IMR-90 (cell line): ENCODE results near the gene ZNF99.

Experiments used
- POLR2A ChIP-seq: IDR thresholded peaks from 2 replicates; pipeline ENCODE4 v1.6.1; 2012; ENCODE audit warnings: mild to moderate bottlenecking, low read depth, low read length
- RAD21 ChIP-seq: IDR thresholded peaks from 2 replicates; pipeline ENCODE4 v1.6.1; 2012; ENCODE audit warnings: low read length, improper control_type of control experiment
- TF ChIP-seq, protein P1 (sequence below): conservative IDR thresholded peaks from 2 replicates; pipeline ENCODE4 v1.5.1; 2012; ENCODE audit warnings: mild to moderate bottlenecking, low read depth, low read length, improper control_type of control experiment

DNA sequence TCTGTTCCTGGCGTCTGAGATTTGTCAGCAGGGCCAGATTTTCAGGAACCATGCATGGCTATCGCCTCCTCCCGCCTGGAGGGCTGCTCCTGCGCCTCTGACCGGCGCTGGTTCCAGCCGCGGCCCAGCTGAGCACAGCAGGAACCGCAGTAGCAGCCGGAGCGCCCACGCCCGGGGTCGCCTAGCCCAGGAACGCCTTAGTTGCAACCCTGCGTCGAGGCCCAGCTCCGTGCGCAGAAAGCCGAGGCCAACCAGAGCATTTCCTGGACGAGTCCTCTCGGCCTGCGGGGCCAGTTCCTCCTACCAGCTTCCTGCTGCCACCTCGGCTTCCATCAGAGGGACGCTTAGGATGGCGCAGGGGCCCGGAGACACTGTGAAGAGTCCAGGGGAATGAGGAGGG, 75.0 kb downstream of the ZNF99 start:
- TF ChIP-seq, protein P1, sequence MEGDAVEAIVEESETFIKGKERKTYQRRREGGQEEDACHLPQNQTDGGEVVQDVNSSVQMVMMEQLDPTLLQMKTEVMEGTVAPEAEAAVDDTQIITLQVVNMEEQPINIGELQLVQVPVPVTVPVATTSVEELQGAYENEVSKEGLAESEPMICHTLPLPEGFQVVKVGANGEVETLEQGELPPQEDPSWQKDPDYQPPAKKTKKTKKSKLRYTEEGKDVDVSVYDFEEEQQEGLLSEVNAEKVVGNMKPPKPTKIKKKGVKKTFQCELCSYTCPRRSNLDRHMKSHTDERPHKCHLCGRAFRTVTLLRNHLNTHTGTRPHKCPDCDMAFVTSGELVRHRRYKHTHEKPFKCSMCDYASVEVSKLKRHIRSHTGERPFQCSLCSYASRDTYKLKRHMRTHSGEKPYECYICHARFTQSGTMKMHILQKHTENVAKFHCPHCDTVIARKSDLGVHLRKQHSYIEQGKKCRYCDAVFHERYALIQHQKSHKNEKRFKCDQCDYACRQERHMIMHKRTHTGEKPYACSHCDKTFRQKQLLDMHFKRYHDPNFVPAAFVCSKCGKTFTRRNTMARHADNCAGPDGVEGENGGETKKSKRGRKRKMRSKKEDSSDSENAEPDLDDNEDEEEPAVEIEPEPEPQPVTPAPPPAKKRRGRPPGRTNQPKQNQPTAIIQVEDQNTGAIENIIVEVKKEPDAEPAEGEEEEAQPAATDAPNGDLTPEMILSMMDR, result no peak
- TF ChIP-seq POLR2A (no peak), RAD21 (no peak)
